Bronchial epithelial cell (primary cell): Measurements from ENCODE around the gene ITPA. TPM values are rescaled to one million over a fixed set of nuclear protein-coding genes. Genes with fewer than 3 reads are reported as not detected.

Experiments
- DNase-seq: peaks from one replicate; pipeline ENCODE4 v3.0.0-alpha.2; 2010; ENCODE audit warnings: low read depth
- FAIRE-seq: peaks from 2 replicates; lab custom pipeline; 2011; peaks lifted over from hg19 to GRCh38; lab: Jason Lieb, UNC
- H3K27me3 ChIP-seq: 2 replicates; pipeline ENCODE4 v1.5.1; 2011; ENCODE audit warnings: low read length; ENCODE audit not compliant: control insufficient read depth, insufficient read depth
- H3K36me3 ChIP-seq: 2 replicates; pipeline ENCODE4 v1.5.1; 2011; ENCODE audit warnings: low read length; ENCODE audit not compliant: control insufficient read depth, insufficient read depth
- H3K4me3 ChIP-seq: 2 replicates; pipeline ENCODE4 v1.5.1; 2011; ENCODE audit warnings: mild to moderate bottlenecking, low read depth, low read length, control low read depth
- total RNA-seq: library from RNA; depleted of rRNA; stranded (reverse); fragments of >200 nt; gene quantifications from 2 replicates; pipeline ENCODE4 v1.2.1, GENCODE V29; 2014
- TF ChIP-seq, protein P1 (sequence below): IDR thresholded peaks from 2 replicates; pipeline ENCODE4 v1.5.1; 2011; ENCODE audit warnings: mild to moderate bottlenecking, moderate library complexity, low read length, control low read depth, inconsistent platforms; ENCODE audit not compliant: insufficient read depth, severe bottlenecking

ITPA gene
- total RNA-seq, 1 donor from 2014 or later: 45.5 TPM

DNA sequence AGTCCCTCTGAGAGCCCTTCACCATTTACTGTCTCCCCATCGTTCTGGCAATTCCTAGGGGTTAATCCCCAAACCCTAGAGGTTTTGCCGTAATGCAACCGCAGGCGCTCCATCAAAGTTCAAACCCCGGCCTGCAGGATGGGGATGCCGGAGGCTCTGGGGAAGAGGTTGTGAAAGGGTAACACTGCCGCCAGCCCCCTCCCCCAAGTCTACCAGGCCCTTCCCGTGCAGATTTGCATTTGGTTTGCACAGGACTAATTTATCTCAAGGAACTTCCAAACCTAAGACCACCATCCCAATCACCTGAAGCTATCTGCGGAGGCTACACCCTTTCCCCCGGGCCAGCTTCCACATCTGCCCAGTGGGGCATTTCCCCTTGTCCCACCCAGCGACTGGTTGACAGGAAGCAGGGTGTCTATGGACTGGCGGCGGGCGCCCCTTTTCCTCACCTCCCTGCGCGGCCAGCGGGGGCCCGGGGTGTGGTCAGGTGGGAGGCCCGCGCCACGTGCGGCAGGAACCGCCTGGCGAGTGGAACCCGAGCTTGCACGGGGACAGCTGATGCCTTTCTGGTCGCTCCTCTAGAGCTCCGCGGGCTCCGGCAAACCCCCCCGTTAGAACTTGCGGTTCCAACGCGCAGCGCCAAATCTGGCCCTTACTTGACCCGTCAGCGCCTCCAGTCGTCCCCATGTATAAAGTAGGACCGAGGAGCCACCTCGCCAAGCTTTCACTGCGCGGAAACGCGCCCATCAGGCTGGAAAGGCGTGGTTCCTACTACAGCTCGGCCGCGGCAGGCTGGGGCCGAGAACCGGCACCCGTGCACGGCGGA lies 39.1 kb downstream of the ITPA start:
- DNase-seq (peak; percentile 28), FAIRE-seq (no peak)
- TF ChIP-seq, protein P1, sequence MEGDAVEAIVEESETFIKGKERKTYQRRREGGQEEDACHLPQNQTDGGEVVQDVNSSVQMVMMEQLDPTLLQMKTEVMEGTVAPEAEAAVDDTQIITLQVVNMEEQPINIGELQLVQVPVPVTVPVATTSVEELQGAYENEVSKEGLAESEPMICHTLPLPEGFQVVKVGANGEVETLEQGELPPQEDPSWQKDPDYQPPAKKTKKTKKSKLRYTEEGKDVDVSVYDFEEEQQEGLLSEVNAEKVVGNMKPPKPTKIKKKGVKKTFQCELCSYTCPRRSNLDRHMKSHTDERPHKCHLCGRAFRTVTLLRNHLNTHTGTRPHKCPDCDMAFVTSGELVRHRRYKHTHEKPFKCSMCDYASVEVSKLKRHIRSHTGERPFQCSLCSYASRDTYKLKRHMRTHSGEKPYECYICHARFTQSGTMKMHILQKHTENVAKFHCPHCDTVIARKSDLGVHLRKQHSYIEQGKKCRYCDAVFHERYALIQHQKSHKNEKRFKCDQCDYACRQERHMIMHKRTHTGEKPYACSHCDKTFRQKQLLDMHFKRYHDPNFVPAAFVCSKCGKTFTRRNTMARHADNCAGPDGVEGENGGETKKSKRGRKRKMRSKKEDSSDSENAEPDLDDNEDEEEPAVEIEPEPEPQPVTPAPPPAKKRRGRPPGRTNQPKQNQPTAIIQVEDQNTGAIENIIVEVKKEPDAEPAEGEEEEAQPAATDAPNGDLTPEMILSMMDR: peak; percentile 16
- Histone ChIP-seq H3K36me3 (peaks cover 5% of the 10 kb centered on the region), H3K27me3 (no peaks in the 10 kb centered on the region), H3K4me3 (no peak overlapping the region)

DNA sequence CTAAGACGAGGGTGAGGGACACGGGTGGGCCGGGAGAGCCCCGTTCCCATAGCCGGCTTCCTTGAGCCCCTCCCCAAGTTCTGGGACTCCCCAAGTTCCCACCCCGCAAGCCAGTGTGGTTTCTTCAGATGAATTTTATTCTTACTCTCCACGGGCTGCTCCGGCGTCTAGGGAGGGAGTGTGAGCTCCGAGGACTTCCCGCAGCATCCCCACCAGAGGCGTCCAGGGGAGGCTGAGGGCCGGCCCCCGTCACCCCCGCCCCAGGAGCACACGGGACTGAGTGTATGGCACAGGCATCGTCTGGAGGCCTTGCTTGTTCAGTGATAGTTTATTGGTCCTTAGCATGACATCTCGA lies 39.7 kb downstream of the ITPA start:
- TF ChIP-seq, protein P1: no peak
- no peak for DNase-seq
- FAIRE-seq: no peak
- Histone ChIP-seq H3K36me3 (peaks cover 5% of the 10 kb centered on the region), H3K27me3 (no peaks in the 10 kb centered on the region), H3K4me3 (no peak overlapping the region)

DNA sequence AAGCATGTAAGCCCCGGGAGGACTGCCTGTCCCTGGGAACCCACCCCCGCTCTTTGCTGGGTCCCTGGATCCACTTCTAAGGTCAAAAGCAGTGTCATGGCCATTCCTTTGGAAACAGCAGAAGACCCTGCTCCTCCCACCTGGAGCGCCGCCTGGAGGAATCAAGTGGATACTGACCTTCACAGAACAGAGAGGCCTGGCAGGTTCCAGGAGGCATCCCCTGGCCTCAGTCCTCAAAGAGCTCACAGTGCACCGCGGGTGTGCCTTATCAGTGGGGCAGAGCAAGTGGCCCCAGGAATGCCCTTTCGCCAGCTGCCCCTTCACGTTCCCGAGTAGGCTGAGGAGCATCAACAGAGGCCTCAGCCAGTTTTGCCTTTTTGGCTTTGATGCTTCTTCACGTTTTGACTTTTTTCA lies 40.8 kb downstream of the ITPA start:
- FAIRE-seq (no peak), DNase-seq (no peak)
- Histone ChIP-seq H3K4me3 (no peak overlapping the region), H3K27me3 (no peaks in the 10 kb centered on the region), H3K36me3 (peaks cover 9% of the 10 kb centered on the region)
- TF ChIP-seq, protein P1: peak; percentile 63

DNA sequence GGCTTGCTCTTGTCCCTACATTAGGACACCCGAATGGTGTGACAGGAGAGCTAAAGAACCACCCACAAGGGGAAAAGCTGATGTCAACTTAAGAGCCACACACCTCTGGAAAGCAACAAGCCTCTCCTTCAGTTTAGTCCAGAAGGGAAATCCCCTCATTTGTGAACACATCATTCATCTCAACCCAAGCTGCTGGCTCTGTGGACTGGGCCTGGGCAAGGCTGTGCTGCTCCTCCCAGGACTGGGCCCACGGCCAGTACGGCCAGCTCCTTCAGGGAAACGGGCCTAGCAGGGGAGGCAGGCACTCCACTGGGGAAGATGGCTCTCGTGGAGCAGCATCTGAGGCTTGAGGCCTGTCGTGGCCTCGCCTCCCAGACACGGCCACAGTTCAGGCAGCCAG lies 42.5 kb downstream of the ITPA start:
- no peak for FAIRE-seq
- TF ChIP-seq, protein P1: no peak
- H3K4me3 ChIP-seq: no peak overlapping the region
- peaks cover 20% of the 10 kb centered on the region for H3K36me3 ChIP-seq
- H3K27me3 ChIP-seq: no peaks in the 10 kb centered on the region
- no peak for DNase-seq

DNA sequence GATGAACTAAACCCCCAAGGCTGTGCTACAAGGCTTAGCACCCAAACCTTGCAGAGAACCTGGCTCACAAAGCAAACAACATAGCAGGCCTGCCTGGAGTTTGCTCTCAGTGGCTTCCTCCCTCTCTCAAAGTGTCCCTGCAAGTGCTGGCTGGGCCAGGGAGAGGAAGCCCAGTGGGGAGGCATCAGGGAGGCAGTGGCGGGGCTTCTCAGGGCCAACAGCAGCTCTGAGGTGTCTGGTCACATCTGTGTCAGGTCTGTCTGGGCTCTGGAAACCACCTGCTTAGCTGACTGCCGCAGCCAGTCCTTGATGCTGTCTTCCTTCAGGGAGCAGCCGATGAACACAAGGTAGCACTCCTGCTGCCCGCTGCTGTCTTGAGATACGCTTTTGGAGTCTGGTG lies 46.4 kb downstream of the ITPA start:
- DNase-seq: no peak
- Histone ChIP-seq H3K36me3 (peaks cover 31% of the 10 kb centered on the region), H3K27me3 (no peaks in the 10 kb centered on the region), H3K4me3 (no peak overlapping the region)
- no peak for FAIRE-seq
- TF ChIP-seq, protein P1: no peak

DNA sequence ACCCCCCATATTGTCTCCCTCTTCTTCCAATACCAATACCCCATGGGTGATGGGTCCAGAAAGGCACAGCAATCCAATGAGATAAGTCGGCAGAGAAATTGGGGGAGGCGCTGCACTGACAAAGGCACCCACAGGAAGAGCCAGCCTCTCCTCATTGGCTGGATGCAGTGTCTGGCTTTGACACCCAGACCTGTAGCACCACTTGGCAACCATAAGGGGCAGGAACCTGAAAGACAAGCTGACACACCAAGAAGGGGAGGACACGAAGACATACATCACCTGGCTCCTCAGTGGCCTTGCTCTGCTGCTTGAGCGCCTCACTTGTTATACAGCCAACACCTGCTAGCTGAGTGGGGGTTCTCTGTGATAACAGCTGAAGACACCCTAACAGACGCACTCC lies 49.1 kb downstream of the ITPA start:
- DNase-seq (no peak), FAIRE-seq (no peak)
- TF ChIP-seq, protein P1: no peak
- H3K36me3 ChIP-seq: peaks cover 26% of the 10 kb centered on the region
- H3K4me3 ChIP-seq: no peak overlapping the region
- H3K27me3 ChIP-seq: no peaks in the 10 kb centered on the region
